SU-DHL-6 (cell line): ENCODE data around the gene NRARP.

ENCODE experiments used
- H2AFZ ChIP-seq: fragments of 200-600 bp; sonication (generic); 2 replicates; pipeline ENCODE4 v1.6.1; 2014; ENCODE audit warnings: low read depth, mild to moderate bottlenecking, moderate library complexity, mixed read lengths, antibody characterized with exemption, low read length; ENCODE audit not compliant: severe bottlenecking
- H3F3A ChIP-seq: fragments of 200-600 bp; shearing (Covaris generic); 2 replicates; pipeline ENCODE4 v1.6.0; 2016; ENCODE audit warnings: antibody characterized with exemption, mild to moderate bottlenecking; ENCODE audit not compliant: insufficient read depth
- H3K27ac ChIP-seq: fragments of 200-600 bp; sonication (generic); 2 replicates; pipeline ENCODE4 v1.5.1; 2016; ENCODE audit warnings: low read depth, mild to moderate bottlenecking, low read length, moderate library complexity, mixed read lengths
- H3K27me3 ChIP-seq: fragments of 200-600 bp; sonication (generic), shearing (Covaris generic); 2 replicates; pipeline ENCODE4 v1.6.0; 2014; ENCODE audit warnings: mild to moderate bottlenecking, low read length
- H3K36me3 ChIP-seq: fragments of 200-600 bp; sonication (generic); 2 replicates; pipeline ENCODE4 v1.6.1; 2014; ENCODE audit warnings: mild to moderate bottlenecking, low read length, mixed read lengths
- H3K4me2 ChIP-seq: fragments of 300-600, 200-600 bp; shearing (Covaris generic), sonication (generic); 2 replicates; pipeline ENCODE4 v1.6.0; 2014; ENCODE audit warnings: low read length, low read depth, mild to moderate bottlenecking; ENCODE audit not compliant: poor library complexity, severe bottlenecking
- H3K4me3 ChIP-seq: fragments of 200-600 bp; sonication (generic); 2 replicates; pipeline ENCODE4 v1.5.1; 2014; ENCODE audit warnings: antibody characterized with exemption, low read length, mild to moderate bottlenecking, mixed read lengths; ENCODE audit not compliant: insufficient read depth, poor library complexity, severe bottlenecking
- H3K79me2 ChIP-seq: fragments of 200-600 bp; sonication (generic); 2 replicates; pipeline ENCODE4 v1.6.1; 2014; ENCODE audit warnings: mild to moderate bottlenecking, low read length, moderate library complexity; ENCODE audit not compliant: insufficient read depth
- H3K9ac ChIP-seq: fragments of 200-600 bp; sonication (generic); 2 replicates; pipeline ENCODE4 v1.7.0; 2014; ENCODE audit warnings: mild to moderate bottlenecking, low read length
- H3K9me2 ChIP-seq: fragments of 200-600 bp; sonication (generic); replicated peaks from 2 replicates; pipeline ENCODE4 v1.6.1; 2014; ENCODE audit warnings: low read length; ENCODE audit not compliant: insufficient read depth
- H3K9me3 ChIP-seq: fragments of 200-600 bp; sonication (generic); 2 replicates; pipeline ENCODE4 v1.6.1; 2014; ENCODE audit warnings: low read length, mixed read lengths; ENCODE audit not compliant: insufficient read depth
- H4K20me1 ChIP-seq: fragments of 200-600 bp; sonication (generic); 2 replicates; pipeline ENCODE4 v1.6.1; 2014; ENCODE audit warnings: low read depth, mild to moderate bottlenecking, antibody characterized with exemption, low read length, moderate library complexity, mixed read lengths
- EZH2phosphoT487 ChIP-seq: fragments of 200-600 bp; sonication (generic), shearing (Covaris generic); conservative IDR thresholded peaks from 2 replicates; pipeline ENCODE4 v1.6.1; 2018; ENCODE audit warnings: mild to moderate bottlenecking, antibody characterized with exemption, low read length, moderate library complexity, mixed read lengths
- TF ChIP-seq, protein P1 (sequence below): fragments of 200-600 bp; sonication (generic); IDR thresholded peaks from one replicate; pipeline ENCODE4 v1.5.1; 2017; ENCODE audit warnings: antibody characterized with exemption, mild to moderate bottlenecking, low read length, moderate library complexity; ENCODE audit not compliant: insufficient read depth, poor library complexity, severe bottlenecking

The NRARP gene

DNA sequence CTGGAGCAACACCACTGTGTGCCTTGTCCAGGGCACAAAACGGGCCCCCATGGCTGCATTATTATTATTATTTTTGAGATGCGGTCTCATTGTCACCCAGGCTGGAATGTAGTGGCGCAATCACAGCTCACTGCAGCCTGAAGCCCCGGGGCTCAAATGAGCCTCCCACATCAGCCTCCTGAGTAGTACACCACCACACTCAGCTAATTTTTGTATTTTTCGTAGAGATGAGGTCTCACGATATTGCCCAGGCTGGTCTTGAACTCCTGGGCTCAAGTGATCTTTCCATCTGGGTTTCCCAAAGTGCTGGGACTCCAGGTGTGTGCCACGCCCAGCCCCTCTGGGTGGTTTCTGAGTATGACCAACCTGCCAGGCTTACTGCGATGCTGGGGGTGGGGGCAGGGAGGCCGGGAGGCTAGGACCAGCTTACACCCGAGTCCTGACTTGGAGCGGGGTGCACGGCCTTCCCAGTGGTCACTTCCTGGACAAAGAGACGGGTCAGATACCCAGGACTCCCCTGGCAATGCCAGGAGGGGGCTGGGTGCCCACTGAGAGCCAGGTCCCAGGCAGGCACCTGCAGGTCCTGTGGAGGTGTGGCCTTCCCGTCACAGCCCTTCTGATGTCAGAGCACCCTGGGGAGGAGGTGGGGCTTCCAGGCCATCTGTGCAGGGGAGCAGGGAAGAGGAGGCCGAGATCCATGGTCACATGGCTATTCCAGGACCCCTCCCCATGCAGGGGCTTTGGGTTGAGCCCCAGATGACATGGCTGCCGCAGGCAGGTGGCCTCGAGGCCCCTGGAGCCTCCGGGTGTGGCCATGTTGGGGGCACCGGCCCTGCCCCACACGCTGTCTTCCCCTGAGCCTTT, 8.3 kb upstream of the NRARP start:
- no peaks in the 10 kb centered on the region for H3K36me3 ChIP-seq
- H3K9ac ChIP-seq = no peak overlapping the region
- H3K79me2 ChIP-seq = no peaks in the 10 kb centered on the region
- H3F3A ChIP-seq = no peaks in the 10 kb centered on the region
- H3K4me2 ChIP-seq = no peak overlapping the region
- no peaks in the 10 kb centered on the region for H3K27me3 ChIP-seq
- TF ChIP-seq, protein P1, sequence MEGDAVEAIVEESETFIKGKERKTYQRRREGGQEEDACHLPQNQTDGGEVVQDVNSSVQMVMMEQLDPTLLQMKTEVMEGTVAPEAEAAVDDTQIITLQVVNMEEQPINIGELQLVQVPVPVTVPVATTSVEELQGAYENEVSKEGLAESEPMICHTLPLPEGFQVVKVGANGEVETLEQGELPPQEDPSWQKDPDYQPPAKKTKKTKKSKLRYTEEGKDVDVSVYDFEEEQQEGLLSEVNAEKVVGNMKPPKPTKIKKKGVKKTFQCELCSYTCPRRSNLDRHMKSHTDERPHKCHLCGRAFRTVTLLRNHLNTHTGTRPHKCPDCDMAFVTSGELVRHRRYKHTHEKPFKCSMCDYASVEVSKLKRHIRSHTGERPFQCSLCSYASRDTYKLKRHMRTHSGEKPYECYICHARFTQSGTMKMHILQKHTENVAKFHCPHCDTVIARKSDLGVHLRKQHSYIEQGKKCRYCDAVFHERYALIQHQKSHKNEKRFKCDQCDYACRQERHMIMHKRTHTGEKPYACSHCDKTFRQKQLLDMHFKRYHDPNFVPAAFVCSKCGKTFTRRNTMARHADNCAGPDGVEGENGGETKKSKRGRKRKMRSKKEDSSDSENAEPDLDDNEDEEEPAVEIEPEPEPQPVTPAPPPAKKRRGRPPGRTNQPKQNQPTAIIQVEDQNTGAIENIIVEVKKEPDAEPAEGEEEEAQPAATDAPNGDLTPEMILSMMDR = no peak
- TF ChIP-seq EZH2phosphoT487 = no peak
- H3K4me3 ChIP-seq = no peak overlapping the region
- H3K9me3 ChIP-seq = no peaks in the 10 kb centered on the region
- H3K27ac ChIP-seq = no peak overlapping the region
- no peak overlapping the region for H2AFZ ChIP-seq
- no peaks in the 10 kb centered on the region for H4K20me1 ChIP-seq
- H3K9me2 ChIP-seq = no peaks in the 10 kb centered on the region

DNA sequence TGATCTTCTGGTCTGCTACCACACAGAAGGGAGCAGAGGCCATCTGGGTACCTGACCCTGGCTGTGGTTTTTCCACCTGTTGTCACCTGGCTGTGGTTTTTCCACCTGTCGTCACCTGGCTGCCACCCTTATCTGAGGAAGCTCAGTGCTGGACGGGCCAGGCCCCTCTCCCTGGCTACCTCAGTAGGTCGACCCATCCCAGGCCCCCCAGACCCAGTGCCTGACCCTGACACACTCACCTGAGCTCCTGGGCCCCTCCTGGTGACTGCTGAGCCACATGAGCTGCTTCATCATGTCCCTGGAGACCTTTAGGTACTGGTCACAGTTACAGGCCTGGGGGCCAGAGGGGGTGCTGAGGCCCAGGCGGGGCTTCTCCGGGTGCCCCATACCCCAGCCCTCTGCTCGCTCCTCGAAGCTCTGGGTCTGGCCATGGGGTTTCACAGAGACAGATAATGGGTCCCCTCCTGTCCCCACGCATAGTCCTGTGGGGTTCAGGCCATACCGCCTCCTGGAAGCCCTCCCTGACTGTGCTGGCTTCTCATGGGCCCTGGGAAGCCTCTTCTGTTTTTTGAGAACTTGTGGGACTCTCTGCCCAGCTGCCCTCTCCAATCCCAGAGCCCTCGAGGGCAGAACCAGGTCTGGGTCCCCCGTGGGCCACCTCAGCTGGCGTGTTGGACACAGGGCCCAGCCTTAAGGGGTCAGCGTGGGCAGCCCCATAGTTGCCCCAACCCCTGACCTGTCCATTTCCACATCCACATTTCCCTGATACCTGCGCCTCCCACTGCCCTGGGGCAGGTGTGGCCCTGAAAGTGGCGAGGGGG, 7.5 kb upstream of the NRARP start:
- H3F3A ChIP-seq = no peaks in the 10 kb centered on the region
- H3K4me3 ChIP-seq = no peak overlapping the region
- H3K27me3 ChIP-seq = no peaks in the 10 kb centered on the region
- H3K79me2 ChIP-seq = no peaks in the 10 kb centered on the region
- H3K9me3 ChIP-seq = no peaks in the 10 kb centered on the region
- H4K20me1 ChIP-seq = no peaks in the 10 kb centered on the region
- no peak overlapping the region for H2AFZ ChIP-seq
- no peaks in the 10 kb centered on the region for H3K36me3 ChIP-seq
- TF ChIP-seq, protein P1 = no peak
- no peak for TF ChIP-seq EZH2phosphoT487
- H3K4me2 ChIP-seq = no peak overlapping the region
- no peak overlapping the region for H3K27ac ChIP-seq
- no peak overlapping the region for H3K9ac ChIP-seq
- H3K9me2 ChIP-seq = no peaks in the 10 kb centered on the region

DNA sequence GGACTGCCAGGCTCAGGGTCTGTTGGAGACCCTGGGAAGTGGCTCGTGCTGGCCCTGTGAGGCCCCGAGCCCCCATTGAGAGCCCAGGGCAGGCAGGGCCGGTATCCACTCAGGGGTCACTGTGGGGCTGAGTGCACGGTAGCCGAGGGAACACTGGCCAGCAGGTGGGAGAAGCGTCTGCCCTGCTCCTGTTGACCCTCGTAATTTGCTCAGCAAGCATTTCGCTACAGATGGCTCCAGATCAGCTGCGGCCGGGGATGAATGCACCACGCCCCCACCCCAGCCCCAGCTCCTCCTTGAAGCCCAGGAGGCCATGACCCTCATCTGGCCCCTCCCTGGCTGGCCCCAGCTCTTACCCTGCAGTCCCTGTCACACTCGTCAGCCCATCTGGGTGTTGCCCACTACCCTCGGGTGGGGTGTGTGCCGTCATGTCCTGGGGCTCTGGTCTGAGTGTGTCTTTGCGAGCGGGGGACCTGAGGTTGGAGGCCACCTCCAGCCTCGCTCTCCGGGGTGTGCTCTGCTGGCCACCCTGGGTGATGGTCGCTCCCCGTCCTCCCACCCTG, 6.1 kb upstream of the NRARP start:
- Histone ChIP-seq H4K20me1 (no peaks in the 10 kb centered on the region), H3K9me3 (no peaks in the 10 kb centered on the region), H3F3A (no peaks in the 10 kb centered on the region), H3K27me3 (no peaks in the 10 kb centered on the region), H3K9me2 (no peaks in the 10 kb centered on the region), H3K9ac (no peak overlapping the region), H3K4me2 (no peak overlapping the region), H3K27ac (no peak overlapping the region), H3K79me2 (no peaks in the 10 kb centered on the region), H2AFZ (no peak overlapping the region), H3K36me3 (no peaks in the 10 kb centered on the region), H3K4me3 (no peak overlapping the region)
- TF ChIP-seq, protein P1 = no peak
- TF ChIP-seq EZH2phosphoT487 = no peak
